OCI-LY7 (cell line): ENCODE results near the gene SYNM. TPM values are rescaled to one million over a fixed set of nuclear protein-coding genes. Genes with fewer than 3 reads are reported as not detected.

ENCODE experiments used
- BruUV-seq: library from RNA; stranded (reverse); fragments of 400-500 nt; replicated peaks from 2 replicates; lab custom pipeline; 2021; lab: Mats Ljungman, UMichigan
- CTCF ChIA-PET: fragments of 300-600 bp; sonication (Branson Sonifier 250); formaldehyde crosslinking; loops from one replicate; lab custom pipeline; 2022; ENCODE audit warnings: antibody characterized with exemption; ENCODE audit not compliant: unreplicated experiment; lab: Charles Lee
- POLR2A ChIA-PET: fragments of 300-600 bp; sonication (Branson Sonifier 250); formaldehyde crosslinking; loops from one replicate; lab custom pipeline; 2022; ENCODE audit warnings: antibody characterized with exemption; lab: Charles Lee
- DNase-seq: peaks from one replicate; pipeline ENCODE4 v3.0.0-alpha.2; 2015; ENCODE audit warnings: low spot score
- H2AFZ ChIP-seq: fragments of 200-600 bp; sonication (generic), shearing (Covaris generic); 2 replicates; pipeline ENCODE4 v1.6.1; 2014; ENCODE audit warnings: mild to moderate bottlenecking, antibody characterized with exemption, low read length, moderate library complexity
- H3K27ac ChIP-seq: fragments of 200-600 bp; sonication (generic); 2 replicates; pipeline ENCODE4 v1.5.1; 2014; ENCODE audit warnings: mixed run types, low read depth, mild to moderate bottlenecking, moderate library complexity, low read length, inconsistent platforms; ENCODE audit not compliant: poor library complexity, severe bottlenecking
- H3K36me3 ChIP-seq: fragments of 200-600 bp; sonication (generic); 2 replicates; pipeline ENCODE4 v1.6.1; 2014; ENCODE audit warnings: mild to moderate bottlenecking, antibody characterized with exemption, low read length, moderate library complexity, mixed read lengths; ENCODE audit not compliant: insufficient read depth
- H3K4me1 ChIP-seq: fragments of 200-600 bp; sonication (generic); 2 replicates; pipeline ENCODE4 v1.5.1; 2014; ENCODE audit warnings: mild to moderate bottlenecking, low read length; ENCODE audit not compliant: insufficient read depth, poor library complexity, severe bottlenecking
- H3K4me2 ChIP-seq: fragments of 200-600 bp; sonication (generic); 2 replicates; pipeline ENCODE4 v1.6.1; 2014; ENCODE audit warnings: mild to moderate bottlenecking, low read length
- H3K4me3 ChIP-seq: fragments of 200-600 bp; sonication (generic); 2 replicates; pipeline ENCODE4 v1.5.1; 2014; ENCODE audit warnings: mild to moderate bottlenecking, low read depth, low read length; ENCODE audit not compliant: poor library complexity, severe bottlenecking
- H3K79me2 ChIP-seq: fragments of 200-600 bp; sonication (generic); 2 replicates; pipeline ENCODE4 v1.6.1; 2016; ENCODE audit warnings: low read depth, mild to moderate bottlenecking, low read length, moderate library complexity, mixed read lengths; ENCODE audit not compliant: insufficient read depth
- H3K9me2 ChIP-seq: fragments of 200-600 bp; sonication (generic); 2 replicates; pipeline ENCODE4 v1.6.1; 2016; ENCODE audit warnings: mild to moderate bottlenecking, low read length, mixed read lengths; ENCODE audit not compliant: insufficient read depth
- H3K9me3 ChIP-seq: fragments of 200-600 bp; sonication (generic); 2 replicates; pipeline ENCODE4 v1.6.1; 2014; ENCODE audit warnings: mild to moderate bottlenecking, mixed run types, low read length, mixed read lengths
- H4K20me1 ChIP-seq: fragments of 200-600 bp; sonication (generic); 2 replicates; pipeline ENCODE4 v1.6.1; 2014; ENCODE audit warnings: mild to moderate bottlenecking, antibody characterized with exemption, low read length, moderate library complexity, mixed read lengths; ENCODE audit not compliant: insufficient read depth
- CTCF ChIP-seq: fragments of 200-600 bp; sonication (generic); conservative IDR thresholded peaks from 2 replicates; pipeline ENCODE4 v1.5.1; 2014; ENCODE audit warnings: mild to moderate bottlenecking, antibody characterized with exemption, low read length, moderate library complexity, mixed read lengths
- EZH2phosphoT487 ChIP-seq: fragments of 200-600 bp; sonication (generic); IDR thresholded peaks from 2 replicates; pipeline ENCODE4 v1.6.1; 2018; ENCODE audit warnings: low read depth, borderline replicate concordance, mild to moderate bottlenecking, mixed run types, antibody characterized with exemption, low read length, moderate library complexity, mixed read lengths
- intact Hi-C: fragments of 100-400 bp; cut with micrococcal nuclease; formaldehyde crosslinking; loops from one replicate; pipeline ENCODE4 v1.10.0; 2022; ENCODE audit not compliant: unreplicated experiment
- total RNA-seq, 2 experiments: library from RNA; depleted of rRNA in 1 of 2; stranded (reverse); fragments of >200 nt in 1 of 2; shearing (Covaris generic) in 1 of 2; gene quantifications; 2 replicates each; pipeline ENCODE4 v1.2.3, GENCODE V29; 2014 to 2022

Gene SYNM
- total RNA-seq, 2 experiments from 2014 or later: 0.08 to 0.41 TPM

- TF ChIP-seq CTCF (no peak), EZH2phosphoT487 (no peak)
- Histone ChIP-seq H4K20me1 (no peaks in the 10 kb centered on the region), H3K9me2 (no peaks in the 10 kb centered on the region), H3K9me3 (no peaks in the 10 kb centered on the region), H3K36me3 (no peaks in the 10 kb centered on the region), H3K79me2 (no peaks in the 10 kb centered on the region), H3K4me2 (no peak overlapping the region), H3K4me1 (no peaks in the 10 kb centered on the region), H2AFZ (no peak overlapping the region), H3K27ac (no peak overlapping the region), H3K4me3 (no peak overlapping the region)
- intact Hi-C loops: no loop called here
- BruUV-seq: no TSS peak
- no peak for DNase-seq
- POLR2A ChIA-PET: interaction anchor here (0.6 to 1.2 kb wide), 3 partner anchors 34 to 730 kb away, joined by 3 to 4 read pairs (median 3); no protein-coding TSS in a partner anchor
- CTCF ChIA-PET: no interaction called here
Measured at GRCh38 chr15:99082798-99083197, 22.1 kb upstream of the SYNM start.

GRCh38 chr15:99084965-99085364, 19.9 kb upstream of the SYNM start:
- Histone ChIP-seq H4K20me1 (no peaks in the 10 kb centered on the region), H3K9me3 (no peaks in the 10 kb centered on the region), H3K36me3 (no peaks in the 10 kb centered on the region), H3K4me2 (no peak overlapping the region), H3K4me1 (peaks cover 4% of the 10 kb centered on the region), H3K9me2 (no peaks in the 10 kb centered on the region), H3K4me3 (no peak overlapping the region), H3K27ac (no peak overlapping the region), H2AFZ (no peak overlapping the region), H3K79me2 (no peaks in the 10 kb centered on the region)
- no TSS peak for BruUV-seq
- ChIA-PET POLR2A (interaction anchor here (0.7 kb wide), 2 partner anchors 90 to 136 kb away, joined by 3 read pairs; no protein-coding TSS in a partner anchor), CTCF (no interaction called here)
- TF ChIP-seq EZH2phosphoT487 (no peak), CTCF (no peak)
- no peak for DNase-seq
- intact Hi-C loops: no loop called here

GRCh38 chr15:99085413-99086326, 19.2 kb upstream of the SYNM start:
- Histone ChIP-seq H4K20me1 (no peaks in the 10 kb centered on the region), H2AFZ (no peak overlapping the region), H3K36me3 (no peaks in the 10 kb centered on the region), H3K79me2 (no peaks in the 10 kb centered on the region), H3K9me2 (no peaks in the 10 kb centered on the region), H3K4me1 (peaks cover 11% of the 10 kb centered on the region), H3K9me3 (no peaks in the 10 kb centered on the region), H3K4me2 (no peak overlapping the region), H3K27ac (no peak overlapping the region), H3K4me3 (no peak overlapping the region)
- no peak for TF ChIP-seq CTCF
- TF ChIP-seq EZH2phosphoT487: no peak
- DNase-seq: no peak
- ChIA-PET CTCF (no interaction called here), POLR2A (interaction anchor here (0.7 kb wide), 1 partner anchor 136 kb away, joined by 3 read pairs; no protein-coding TSS in a partner anchor)
- no TSS peak for BruUV-seq
- intact Hi-C loops: no loop called here
